Measurements from ENCODE around the gene CTNNA2. TPM values are rescaled to one million over a fixed set of nuclear protein-coding genes. Genes with fewer than 3 reads are reported as not detected.

Gene CTNNA2
- total and polyA plus RNA-seq, 2 of the 8 experiments (the other 6 are each of a cell fraction or from before 2014, with no cell fraction given) = 3.9 to 9.0 TPM

GRCh38 chr2:80217446-80217845 lies 704.6 kb downstream of the CTNNA2 start (continued):
- TF ChIP-seq CEBPB (IDR thresholded peaks at IDR 0.05; ENCODE audit: low read depth, low read length) = no peak
- TF ChIP-seq HDAC2 (IDR thresholded peaks at IDR 0.05; ENCODE audit: borderline replicate concordance in 1 of 2, low read depth in 2 of 2, low read length in 2 of 2) = no peak
- no peak for TF ChIP-seq MAX (IDR thresholded peaks at IDR 0.05)
- TF ChIP-seq SIRT6 (IDR thresholded peaks at IDR 0.05; ENCODE audit: low read length) = no peak
- TF ChIP-seq CBX5 (IDR thresholded peaks at IDR 0.05; ENCODE audit: low read depth, low read length) = no peak
- no peak for TF ChIP-seq RBBP5 (IDR thresholded peaks at IDR 0.05; ENCODE audit: borderline replicate concordance, low read depth, low read length)

Measured in H1 (cell line).